DND-41 (cell line): ENCODE results near the gene ARHGEF39.

Experiments
- ATAC-seq: fragments of 200-7000 bp; cut with Tn5 transposase; 3 replicates; pipeline ENCODE4 v1.9.1; 2021; ENCODE audit warnings: low read depth; ENCODE audit not compliant: insufficient read depth
- DNase-seq: peaks from one replicate; pipeline ENCODE4 v3.0.0-alpha.2; 2020
- H2AFZ ChIP-seq: 2 replicates; pipeline ENCODE4 v1.6.0; 2012; ENCODE audit warnings: low read depth, low read length
- H3K27ac ChIP-seq: 2 replicates; pipeline ENCODE4 v1.5.1; 2012; ENCODE audit warnings: low read length, inconsistent platforms
- H3K27me3 ChIP-seq: fragments of 200-600 bp; sonication (generic); 2 replicates; pipeline ENCODE4 v1.6.0; 2012; ENCODE audit warnings: low read length, mild to moderate bottlenecking, inconsistent platforms; ENCODE audit not compliant: insufficient read depth, poor library complexity
- H3K36me3 ChIP-seq: 2 replicates; pipeline ENCODE4 v1.5.1; 2012; ENCODE audit warnings: low read length, inconsistent platforms; ENCODE audit not compliant: insufficient read depth
- H3K4me1 ChIP-seq: 2 replicates; pipeline ENCODE4 v1.5.1; 2012; ENCODE audit warnings: mild to moderate bottlenecking, low read length; ENCODE audit not compliant: insufficient read depth
- H3K4me2 ChIP-seq: 2 replicates; pipeline ENCODE4 v1.6.0; 2012; ENCODE audit warnings: mild to moderate bottlenecking, moderate library complexity, low read length, inconsistent platforms; ENCODE audit not compliant: insufficient read depth
- H3K4me3 ChIP-seq, 2 experiments: fragments of 200-600 bp in 1 of 2; shearing (Covaris generic) in 1 of 2; 2 replicates each; pipeline ENCODE4 v1.5.1; 2012 to 2016; ENCODE audit warnings: inconsistent platforms in 2 of 2, low read length in 2 of 2, mild to moderate bottlenecking in 2 of 2, low read depth in 1 of 2, moderate library complexity in 1 of 2
- H3K79me2 ChIP-seq: 2 replicates; pipeline ENCODE4 v1.6.0; 2012; ENCODE audit warnings: low read length, inconsistent platforms; ENCODE audit not compliant: insufficient read depth
- H3K9ac ChIP-seq: 2 replicates; pipeline ENCODE4 v1.6.0; 2012; ENCODE audit warnings: low read depth, mild to moderate bottlenecking, inconsistent platforms, low read length, moderate library complexity
- H3K9me3 ChIP-seq: 2 replicates; pipeline ENCODE4 v1.5.1; 2012; ENCODE audit warnings: low read length, moderate library complexity, mild to moderate bottlenecking, inconsistent platforms; ENCODE audit not compliant: insufficient read depth, severe bottlenecking
- H4K20me1 ChIP-seq: 2 replicates; pipeline ENCODE4 v1.6.0; 2012; ENCODE audit warnings: low read length; ENCODE audit not compliant: insufficient read depth
- EZH2 ChIP-seq: IDR thresholded peaks from 3 replicates; pipeline ENCODE4 v1.6.1; 2012; ENCODE audit warnings: borderline replicate concordance, low read depth, mild to moderate bottlenecking, moderate library complexity, low read length, inconsistent platforms; ENCODE audit not compliant: severe bottlenecking
- TF ChIP-seq, protein P1 (sequence below): IDR thresholded peaks from 2 replicates; pipeline ENCODE4 v1.5.1; 2012; ENCODE audit warnings: borderline replicate concordance, low read length, moderate library complexity, mild to moderate bottlenecking; ENCODE audit not compliant: poor library complexity, severe bottlenecking; ENCODE audit errors: extremely low read depth

The ARHGEF39 gene

DNA sequence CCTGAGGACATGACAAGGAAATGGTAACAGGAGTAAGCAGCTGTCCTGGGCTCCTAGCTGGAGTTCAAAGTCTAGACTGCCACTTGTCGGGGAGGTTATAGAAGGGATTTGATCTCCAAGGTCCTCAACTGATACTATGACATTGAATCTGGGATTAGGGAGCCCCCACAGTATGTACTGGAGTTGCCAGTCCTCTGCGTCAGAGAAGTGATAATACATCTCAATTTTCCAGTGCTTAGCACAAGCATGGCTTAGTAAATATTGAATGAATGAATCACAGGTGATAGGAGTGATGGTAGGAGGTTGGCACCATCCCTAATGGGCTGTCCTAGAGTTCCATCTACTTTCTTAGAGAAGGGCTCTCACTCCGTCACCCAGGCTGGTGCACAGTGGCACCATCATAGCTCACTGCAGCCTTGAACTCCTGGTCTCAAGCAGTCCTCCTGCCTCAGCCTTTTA is 31.0 kb upstream of the ARHGEF39 start:
- ATAC-seq: no peak
- TF ChIP-seq, protein P1, sequence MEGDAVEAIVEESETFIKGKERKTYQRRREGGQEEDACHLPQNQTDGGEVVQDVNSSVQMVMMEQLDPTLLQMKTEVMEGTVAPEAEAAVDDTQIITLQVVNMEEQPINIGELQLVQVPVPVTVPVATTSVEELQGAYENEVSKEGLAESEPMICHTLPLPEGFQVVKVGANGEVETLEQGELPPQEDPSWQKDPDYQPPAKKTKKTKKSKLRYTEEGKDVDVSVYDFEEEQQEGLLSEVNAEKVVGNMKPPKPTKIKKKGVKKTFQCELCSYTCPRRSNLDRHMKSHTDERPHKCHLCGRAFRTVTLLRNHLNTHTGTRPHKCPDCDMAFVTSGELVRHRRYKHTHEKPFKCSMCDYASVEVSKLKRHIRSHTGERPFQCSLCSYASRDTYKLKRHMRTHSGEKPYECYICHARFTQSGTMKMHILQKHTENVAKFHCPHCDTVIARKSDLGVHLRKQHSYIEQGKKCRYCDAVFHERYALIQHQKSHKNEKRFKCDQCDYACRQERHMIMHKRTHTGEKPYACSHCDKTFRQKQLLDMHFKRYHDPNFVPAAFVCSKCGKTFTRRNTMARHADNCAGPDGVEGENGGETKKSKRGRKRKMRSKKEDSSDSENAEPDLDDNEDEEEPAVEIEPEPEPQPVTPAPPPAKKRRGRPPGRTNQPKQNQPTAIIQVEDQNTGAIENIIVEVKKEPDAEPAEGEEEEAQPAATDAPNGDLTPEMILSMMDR: no peak
- no peak for TF ChIP-seq EZH2
- no peaks in the 10 kb centered on the region for H3K27me3 ChIP-seq
- no peaks in the 10 kb centered on the region for H4K20me1 ChIP-seq
- no peak overlapping the region for H3K9ac ChIP-seq
- no peaks in the 10 kb centered on the region for H3K9me3 ChIP-seq
- H3K36me3 ChIP-seq: peaks cover 53% of the 10 kb centered on the region
- DNase-seq: no peak
- H3K4me3 ChIP-seq: no peak overlapping the region
- H3K27ac ChIP-seq: no peak overlapping the region
- peaks cover 8% of the 10 kb centered on the region for H3K4me1 ChIP-seq
- H3K4me2 ChIP-seq: no peak overlapping the region
- H3K79me2 ChIP-seq: no peaks in the 10 kb centered on the region
- no peak overlapping the region for H2AFZ ChIP-seq

DNA sequence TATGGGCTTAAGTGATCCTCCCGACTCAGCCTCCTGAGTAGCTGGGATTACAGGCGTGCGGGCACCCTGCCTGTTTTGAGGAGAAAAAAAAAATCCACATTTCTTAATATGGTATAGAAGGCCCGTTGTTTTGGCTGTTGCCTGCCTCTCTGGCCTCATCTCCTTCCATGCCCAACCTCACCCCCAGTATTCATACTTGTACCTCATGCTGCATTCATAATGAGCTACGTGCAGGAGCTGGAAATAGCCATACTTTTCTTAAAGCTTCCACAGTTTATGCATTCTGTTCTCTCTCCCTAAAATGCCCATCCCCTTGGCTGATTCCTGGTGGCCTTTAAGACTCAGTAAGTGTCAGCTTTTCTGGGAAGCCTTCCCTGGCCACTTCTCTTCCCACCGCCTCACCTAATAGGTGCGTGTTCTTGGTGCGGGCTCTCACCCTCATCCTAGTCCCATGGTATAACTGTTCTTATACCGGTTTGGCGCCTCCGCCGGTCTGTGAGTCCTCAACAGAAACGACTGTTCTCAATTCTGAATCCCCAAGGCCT is 26.8 kb upstream of the ARHGEF39 start:
- no peak for DNase-seq
- Histone ChIP-seq H3K9ac (no peak overlapping the region; the same call in 1 of the 2 replicates), H3K27me3 (no peaks in the 10 kb centered on the region), H3K36me3 (peaks cover 24% of the 10 kb centered on the region), H3K27ac (peak overlapping the region; percentile 82), H3K4me2 (peak overlapping the region; percentile 82; the same call in 1 of the 2 replicates), H2AFZ (no peak overlapping the region; the same call in 1 of the 2 replicates), H3K79me2 (peaks cover 5% of the 10 kb centered on the region), H3K4me3 (no peak overlapping the region), H4K20me1 (no peaks in the 10 kb centered on the region), H3K9me3 (no peaks in the 10 kb centered on the region), H3K4me1 (peaks cover 30% of the 10 kb centered on the region)
- ATAC-seq: no peak
- TF ChIP-seq, protein P1: no peak
- no peak for TF ChIP-seq EZH2

DNA sequence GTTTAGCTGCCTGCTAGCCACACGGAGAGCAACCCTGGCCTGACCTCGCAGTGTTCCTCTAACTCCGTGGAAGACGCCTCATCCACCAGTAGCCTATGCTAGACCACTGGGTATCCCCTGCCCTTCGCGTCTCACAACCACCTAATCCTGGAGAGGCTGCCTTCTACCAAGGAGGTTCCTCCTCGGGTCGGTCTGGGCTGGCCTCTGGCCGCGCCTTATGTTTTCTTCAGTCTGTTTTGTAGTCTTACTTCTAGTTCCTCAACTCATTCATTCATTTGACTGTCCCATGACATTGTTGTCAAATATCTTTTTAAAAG is 26.3 kb upstream of the ARHGEF39 start:
- Histone ChIP-seq H3K27me3 (no peaks in the 10 kb centered on the region), H3K27ac (peak overlapping the region; percentile 82), H3K4me2 (peak overlapping the region; percentile 82), H3K4me3 (peak overlapping the region; percentile 65 to 68; a peak in 3 of 4 replicates), H3K79me2 (peaks cover 5% of the 10 kb centered on the region), H2AFZ (peak overlapping the region; percentile 83), H3K36me3 (peaks cover 20% of the 10 kb centered on the region), H3K9me3 (no peaks in the 10 kb centered on the region), H4K20me1 (no peaks in the 10 kb centered on the region), H3K9ac (peak overlapping the region; percentile 87), H3K4me1 (peaks cover 30% of the 10 kb centered on the region)
- no peak for ATAC-seq
- DNase-seq: no peak
- TF ChIP-seq EZH2: no peak
- TF ChIP-seq, protein P1: no peak
